HCT116 (cell line): ENCODE data around the gene MBD3. TPM values are rescaled to one million over a fixed set of nuclear protein-coding genes. Genes with fewer than 3 reads are reported as not detected.

ENCODE experiments used
- ATAC-seq: fragments of 200-7000 bp; cut with Tn5 transposase; 2 replicates; pipeline ENCODE4 v1.9.1; 2020; ENCODE audit warnings: mild to moderate bottlenecking, moderate library complexity
- BruUV-seq: library from RNA; stranded (reverse); fragments of 400-500 nt; replicated peaks from 2 replicates; lab custom pipeline; 2021; lab: Mats Ljungman, UMichigan
- CTCF ChIA-PET: fragments of 300-600 bp; sonication (Branson Sonifier 250); formaldehyde crosslinking; loops from one replicate; lab custom pipeline; 2021; ENCODE audit warnings: antibody characterized with exemption; lab: Charles Lee
- POLR2A ChIA-PET: fragments of 300-600, 350-600 bp; sonication (Branson Sonifier 250); formaldehyde crosslinking; loops from one replicate; lab custom pipeline; 2021; ENCODE audit warnings: antibody characterized with exemption; lab: Charles Lee
- RAD21 ChIA-PET, 2 experiments: fragments of 300-600 bp; sonication (Branson Sonifier 250); formaldehyde crosslinking; loops; one replicate each; lab custom pipeline; 2023; ENCODE audit warnings: low total read pairs in 2 of 2; ENCODE audit not compliant: uncharacterized antibody in 2 of 2, unreplicated experiment in 2 of 2, low non-redundant PET in 1 of 2; lab: Charles Lee
- DNase-seq: peaks from one replicate; pipeline ENCODE4 v3.0.0-alpha.2; 2010; ENCODE audit warnings: low read depth, low spot score
- H2AFZ ChIP-seq: fragments of 200-600 bp; shearing (Covaris generic), sonication (generic); 2 replicates; pipeline ENCODE4 v1.6.1; 2017; ENCODE audit warnings: low read depth, mixed run types, mixed read lengths, antibody characterized with exemption, low read length; ENCODE audit not compliant: poor library complexity, severe bottlenecking
- H3K27ac ChIP-seq: 2 replicates; pipeline ENCODE4 v1.5.1; 2012; ENCODE audit warnings: low read depth, low read length
- H3K27me3 ChIP-seq: fragments of 200-600 bp; sonication (generic); 2 replicates; pipeline ENCODE4 v1.6.1; 2016; ENCODE audit warnings: mixed run types, low read length, mixed read lengths; ENCODE audit not compliant: insufficient read depth
- H3K36me3 ChIP-seq, 2 experiments: fragments of 200-500 bp in 1 of 2; fragments of 200-600 bp in 1 of 2; sonication (Bioruptor generic) in 1 of 2; sonication (generic) in 1 of 2; 2 replicates each; pipeline versions ENCODE4 v1.5.1 to v1.6.1; 2014 to 2016; ENCODE audit warnings: low read length in 2 of 2, inconsistent platforms in 1 of 2, mixed read lengths in 1 of 2, mixed run types in 1 of 2; ENCODE audit not compliant: insufficient read depth in 2 of 2, control insufficient read depth in 1 of 2
- H3K4me1 ChIP-seq, 2 experiments: fragments of 200-600 bp in 1 of 2; sonication (generic) in 1 of 2; 2 replicates each; pipeline versions ENCODE4 v1.5.1 to v1.6.1; 2012 to 2017; ENCODE audit warnings: low read length in 2 of 2, inconsistent platforms in 1 of 2, mild to moderate bottlenecking in 1 of 2, mixed read lengths in 1 of 2, mixed run types in 1 of 2, moderate library complexity in 1 of 2; ENCODE audit not compliant: insufficient read depth in 2 of 2, control insufficient read depth in 1 of 2
- H3K4me2 ChIP-seq: fragments of 200-600 bp; sonication (generic); 2 replicates; pipeline ENCODE4 v1.6.1; 2017; ENCODE audit warnings: mixed run types, low read length, mixed read lengths
- H3K4me3 ChIP-seq, 2 experiments: fragments of 200-600 bp in 1 of 2; sonication (generic) in 1 of 2; replicated peaks in 1 of 2; 2 replicates each; pipeline ENCODE4 v1.5.1; 2011 to 2016; ENCODE audit warnings: low read length in 2 of 2, control low read depth in 1 of 2, low read depth in 1 of 2, mild to moderate bottlenecking in 1 of 2, mixed read lengths in 1 of 2, mixed run types in 1 of 2
- H3K79me2 ChIP-seq: fragments of 200-600 bp; sonication (generic); 2 replicates; pipeline ENCODE4 v1.6.1; 2017; ENCODE audit warnings: mild to moderate bottlenecking, mixed run types, low read length, moderate library complexity, mixed read lengths; ENCODE audit not compliant: insufficient read depth
- H3K9ac ChIP-seq: fragments of 200-600 bp; sonication (generic); 2 replicates; pipeline ENCODE4 v1.6.1; 2016; ENCODE audit warnings: low read length, mixed read lengths
- H3K9me2 ChIP-seq: fragments of 200-600 bp; sonication (generic), shearing (Covaris generic); 2 replicates; pipeline ENCODE4 v1.6.1; 2017; ENCODE audit warnings: mixed run types, mild to moderate bottlenecking, moderate library complexity; ENCODE audit not compliant: insufficient read depth
- H3K9me3 ChIP-seq, 2 experiments: fragments of 200-500 bp in 1 of 2; fragments of 200-600 bp in 1 of 2; sonication (Bioruptor generic) in 1 of 2; sonication (generic) in 1 of 2; 2 replicates each; pipeline ENCODE4 v1.6.1; 2014 to 2017; ENCODE audit warnings: low read length in 2 of 2, mixed read lengths in 2 of 2, inconsistent platforms in 1 of 2, low read depth in 1 of 2, mild to moderate bottlenecking in 1 of 2, mixed run types in 1 of 2, moderate library complexity in 1 of 2; ENCODE audit not compliant: control insufficient read depth in 1 of 2, insufficient read depth in 1 of 2
- H4K20me1 ChIP-seq: fragments of 200-600 bp; sonication (generic), shearing (Covaris generic); 2 replicates; pipeline ENCODE4 v1.6.1; 2017; ENCODE audit warnings: mixed run types, mild to moderate bottlenecking, moderate library complexity; ENCODE audit not compliant: insufficient read depth
- CBX3 ChIP-seq: IDR thresholded peaks from 2 replicates; pipeline ENCODE4 v1.6.1; 2012; ENCODE audit warnings: low read depth
- CEBPB ChIP-seq: IDR thresholded peaks from 2 replicates; pipeline ENCODE4 v1.6.1; 2012; ENCODE audit warnings: low read depth
- EGR1 ChIP-seq: IDR thresholded peaks from 2 replicates; pipeline ENCODE4 v1.6.1; 2012; ENCODE audit warnings: low read depth
- ELF1 ChIP-seq: IDR thresholded peaks from 2 replicates; pipeline ENCODE4 v1.6.1; 2012; ENCODE audit warnings: low read depth, borderline replicate concordance
- JUND ChIP-seq: IDR thresholded peaks from 2 replicates; pipeline ENCODE4 v1.6.1; 2012
- MAX ChIP-seq: IDR thresholded peaks from 2 replicates; pipeline ENCODE4 v1.6.1; 2012
- POLR2A ChIP-seq: IDR thresholded peaks from 2 replicates; pipeline ENCODE4 v1.7.0; 2011; ENCODE audit warnings: borderline replicate concordance; ENCODE audit not compliant: insufficient read depth, insufficient read length; ENCODE audit errors: extremely low read depth
- POLR2AphosphoS5 ChIP-seq: IDR thresholded peaks from 2 replicates; pipeline ENCODE4 v1.6.1; 2011; ENCODE audit warnings: mild to moderate bottlenecking, low read depth, low read length, moderate library complexity
- REST ChIP-seq: IDR thresholded peaks from 2 replicates; pipeline ENCODE4 v1.6.1; 2012; ENCODE audit warnings: low read depth
- SIN3A ChIP-seq: IDR thresholded peaks from 2 replicates; pipeline ENCODE4 v1.6.1; 2012; ENCODE audit warnings: low read depth
- SRF ChIP-seq: IDR thresholded peaks from 2 replicates; pipeline ENCODE4 v1.6.1; 2012; ENCODE audit warnings: low read depth
- YY1 ChIP-seq: IDR thresholded peaks from 2 replicates; pipeline ENCODE4 v1.6.1; 2011; ENCODE audit warnings: low read length, low read depth, moderate library complexity, mild to moderate bottlenecking; ENCODE audit not compliant: insufficient replicate concordance; ENCODE audit errors: extremely low read depth
- intact Hi-C: fragments of 100-400 bp; cut with micrococcal nuclease; formaldehyde crosslinking; loops from 2 replicates; pipeline ENCODE4 v1.10.0; 2022
- total RNA-seq: library from RNA; stranded (reverse); gene quantifications from one replicate; pipeline ENCODE4 v1.2.1, GENCODE V29; 2021; ENCODE audit not compliant: unreplicated experiment
- TF ChIP-seq, protein P1 (sequence below): IDR thresholded peaks from 2 replicates; pipeline ENCODE4 v1.6.1; 2012
- TF ChIP-seq, protein P2 (sequence below): IDR thresholded peaks from 2 replicates; pipeline ENCODE4 v1.6.1; 2011; ENCODE audit warnings: mild to moderate bottlenecking, low read length, moderate library complexity; ENCODE audit not compliant: insufficient replicate concordance; ENCODE audit errors: extremely low read depth
- TF ChIP-seq, protein P3 (sequence below), 3 experiments: fragments of 200-600 bp in 1 of 3; sonication (generic) in 1 of 3; IDR thresholded peaks in 2 of 3; conservative IDR thresholded peaks in 1 of 3; 2 replicates each; pipeline ENCODE4 v1.5.1; 2012 to 2017; ENCODE audit warnings: low read depth in 2 of 3, low read length in 2 of 3, antibody characterized with exemption in 1 of 3, borderline replicate concordance in 1 of 3, control low read depth in 1 of 3, mild to moderate bottlenecking in 1 of 3, mixed read lengths in 1 of 3, mixed run types in 1 of 3, moderate library complexity in 1 of 3; ENCODE audit not compliant: insufficient read depth in 1 of 3

MBD3 gene
- total RNA-seq, 1 experiment from 2014 or later, result 85.7 TPM

- ChIA-PET POLR2A (no interaction called here), CTCF (no interaction called here), RAD21 (no interaction called here)
- Histone ChIP-seq H3K27me3 (no peaks in the 10 kb centered on the region), H2AFZ (no peak overlapping the region), H3K9me2 (no peaks in the 10 kb centered on the region), H3K27ac (no peak overlapping the region), H3K4me1 (no peaks in the 10 kb centered on the region), H3K36me3 (no peaks in the 10 kb centered on the region), H3K4me2 (no peak overlapping the region), H3K4me3 (no peak overlapping the region), H3K9ac (no peak overlapping the region), H3K79me2 (no peaks in the 10 kb centered on the region), H3K9me3 (no peaks in the 10 kb centered on the region), H4K20me1 (no peaks in the 10 kb centered on the region)
- DNase-seq, result no peak
- no peak for ATAC-seq
- no TSS peak for BruUV-seq
- intact Hi-C loops, result no loop called here
- TF ChIP-seq, protein P1, sequence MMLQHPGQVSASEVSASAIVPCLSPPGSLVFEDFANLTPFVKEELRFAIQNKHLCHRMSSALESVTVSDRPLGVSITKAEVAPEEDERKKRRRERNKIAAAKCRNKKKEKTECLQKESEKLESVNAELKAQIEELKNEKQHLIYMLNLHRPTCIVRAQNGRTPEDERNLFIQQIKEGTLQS, result no peak
- no peak for TF ChIP-seq SIN3A
- TF ChIP-seq POLR2AphosphoS5, result no peak
- TF ChIP-seq, protein P2, sequence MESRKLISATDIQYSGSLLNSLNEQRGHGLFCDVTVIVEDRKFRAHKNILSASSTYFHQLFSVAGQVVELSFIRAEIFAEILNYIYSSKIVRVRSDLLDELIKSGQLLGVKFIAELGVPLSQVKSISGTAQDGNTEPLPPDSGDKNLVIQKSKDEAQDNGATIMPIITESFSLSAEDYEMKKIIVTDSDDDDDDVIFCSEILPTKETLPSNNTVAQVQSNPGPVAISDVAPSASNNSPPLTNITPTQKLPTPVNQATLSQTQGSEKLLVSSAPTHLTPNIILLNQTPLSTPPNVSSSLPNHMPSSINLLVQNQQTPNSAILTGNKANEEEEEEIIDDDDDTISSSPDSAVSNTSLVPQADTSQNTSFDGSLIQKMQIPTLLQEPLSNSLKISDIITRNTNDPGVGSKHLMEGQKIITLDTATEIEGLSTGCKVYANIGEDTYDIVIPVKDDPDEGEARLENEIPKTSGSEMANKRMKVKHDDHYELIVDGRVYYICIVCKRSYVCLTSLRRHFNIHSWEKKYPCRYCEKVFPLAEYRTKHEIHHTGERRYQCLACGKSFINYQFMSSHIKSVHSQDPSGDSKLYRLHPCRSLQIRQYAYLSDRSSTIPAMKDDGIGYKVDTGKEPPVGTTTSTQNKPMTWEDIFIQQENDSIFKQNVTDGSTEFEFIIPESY, result no peak
- TF ChIP-seq POLR2A, result no peak
- no peak for TF ChIP-seq JUND
- TF ChIP-seq, protein P3, sequence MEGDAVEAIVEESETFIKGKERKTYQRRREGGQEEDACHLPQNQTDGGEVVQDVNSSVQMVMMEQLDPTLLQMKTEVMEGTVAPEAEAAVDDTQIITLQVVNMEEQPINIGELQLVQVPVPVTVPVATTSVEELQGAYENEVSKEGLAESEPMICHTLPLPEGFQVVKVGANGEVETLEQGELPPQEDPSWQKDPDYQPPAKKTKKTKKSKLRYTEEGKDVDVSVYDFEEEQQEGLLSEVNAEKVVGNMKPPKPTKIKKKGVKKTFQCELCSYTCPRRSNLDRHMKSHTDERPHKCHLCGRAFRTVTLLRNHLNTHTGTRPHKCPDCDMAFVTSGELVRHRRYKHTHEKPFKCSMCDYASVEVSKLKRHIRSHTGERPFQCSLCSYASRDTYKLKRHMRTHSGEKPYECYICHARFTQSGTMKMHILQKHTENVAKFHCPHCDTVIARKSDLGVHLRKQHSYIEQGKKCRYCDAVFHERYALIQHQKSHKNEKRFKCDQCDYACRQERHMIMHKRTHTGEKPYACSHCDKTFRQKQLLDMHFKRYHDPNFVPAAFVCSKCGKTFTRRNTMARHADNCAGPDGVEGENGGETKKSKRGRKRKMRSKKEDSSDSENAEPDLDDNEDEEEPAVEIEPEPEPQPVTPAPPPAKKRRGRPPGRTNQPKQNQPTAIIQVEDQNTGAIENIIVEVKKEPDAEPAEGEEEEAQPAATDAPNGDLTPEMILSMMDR (IDR thresholded peaks at IDR 0.05 in 2 of 3, conservative IDR thresholded peaks at IDR 0.05 in 1 of 3; ENCODE audit: borderline replicate concordance in 1 of 3, insufficient read depth in 1 of 3, low read depth in 2 of 3, low read length in 2 of 3), result no peak
- TF ChIP-seq CEBPB, result no peak
- no peak for TF ChIP-seq EGR1
- no peak for TF ChIP-seq CBX3
- no peak for TF ChIP-seq ELF1
- no peak for TF ChIP-seq YY1
- TF ChIP-seq MAX, result no peak
- no peak for TF ChIP-seq REST
- TF ChIP-seq SRF, result no peak
These were observed 63.2 kb downstream of the MBD3 start for GRCh38 chr19:1529430-1529816.
